ENCODE results near the gene MFSD6. TPM values are rescaled to one million over a fixed set of nuclear protein-coding genes. Genes with fewer than 3 reads are reported as not detected.
"Not testable (repeated sequence)": the region's sequence is repeated elsewhere in the genome, so short reads cannot be mapped to it uniquely, and the experiment has no call there.

Gene MFSD6
- polyA plus RNA-seq, 3 donors: 8.8 to 15.7 (median 12.9) TPM

DNA sequence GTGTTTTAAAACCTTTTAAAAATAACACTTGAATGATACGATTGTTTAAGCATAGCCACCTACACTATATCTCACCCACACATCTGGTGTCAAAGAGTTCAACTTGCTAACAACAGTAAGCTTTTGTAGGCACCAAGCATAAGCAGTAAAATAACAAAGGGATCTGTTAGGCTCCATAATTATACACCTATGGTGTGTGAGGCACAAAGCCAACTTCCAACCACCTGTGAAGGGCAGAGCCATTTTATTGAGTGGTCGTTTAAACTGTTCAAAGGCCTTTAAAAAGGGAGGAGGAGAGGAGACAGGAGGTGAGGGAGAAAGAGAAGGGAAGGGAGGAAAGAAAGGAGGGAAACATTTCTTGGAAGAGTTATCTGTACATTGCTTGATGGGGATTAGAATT, 98.5 kb downstream of the MFSD6 start:
- H3K9me3 Mint-ChIP-seq: no peaks in the 10 kb centered on the region

DNA sequence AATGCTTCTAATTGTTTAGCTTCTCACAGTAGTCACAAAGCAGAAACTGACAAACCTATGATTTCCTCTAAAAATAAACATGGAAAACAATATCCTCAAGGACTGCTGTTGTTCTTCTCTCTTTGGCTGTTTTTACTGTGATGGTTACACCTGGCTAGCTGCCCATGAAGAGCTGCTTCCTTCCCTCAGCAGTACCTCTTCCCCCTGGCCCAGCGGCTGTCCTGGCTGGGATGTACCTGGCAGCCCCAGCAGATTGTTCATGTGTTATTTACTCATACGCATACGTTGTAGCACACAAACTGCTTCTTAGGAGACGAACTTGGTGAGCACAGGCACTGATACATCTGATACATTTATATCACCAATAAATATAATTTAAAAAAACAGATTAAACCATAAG, 99.0 kb downstream of the MFSD6 start:
- intact Hi-C loops (cut with micrococcal nuclease): no loop called here
- peaks cover 46 to 53% of the 10 kb centered on the region in 2 donors for H3K36me3 Mint-ChIP-seq
- no peaks in the 10 kb centered on the region for H3K9me3 Mint-ChIP-seq

More for the DNA sequence above, 98.5 kb downstream of the MFSD6 start:
- H3K4me3 Mint-ChIP-seq: no peak overlapping the region
- no CpG with 5 or more reads among the region's 2 CpGs for WGBS (ENCODE audit: insufficient coverage)
- peaks cover 42 to 75% of the 10 kb centered on the region in 2 donors for H3K36me3 ChIP-seq (replicated peaks in 1 of 2; ENCODE audit: control insufficient read depth in 1 of 2, insufficient read depth in 2 of 2, low read length in 2 of 2)
- no peak for DNase-seq
- H2AFZ ChIP-seq (ENCODE audit: insufficient read depth, low read depth, low read length, poor library complexity, severe bottlenecking): no peak overlapping the region
- H3K9me3 ChIP-seq (replicated peaks in 1 of 2; ENCODE audit: control insufficient read depth in 1 of 2, insufficient read depth in 1 of 2, low read length in 2 of 2): no peaks in the 10 kb centered on the region
- intact Hi-C loops (cut with micrococcal nuclease): no loop called here
- H3K4me1 Mint-ChIP-seq: no peaks in the 10 kb centered on the region
- no peak overlapping the region for H3K4me2 ChIP-seq (replicated peaks; ENCODE audit: extremely low read depth, low read length, poor library complexity, severe bottlenecking)
- H3K27me3 ChIP-seq (ENCODE audit: control insufficient read depth in 2 of 2, insufficient read depth in 2 of 2, low read length in 2 of 2): no peaks in the 10 kb centered on the region
- H3K4me1 ChIP-seq (ENCODE audit: control insufficient read depth in 1 of 2, insufficient read depth in 2 of 2, low read length in 2 of 2): no peaks in the 10 kb centered on the region
- peaks cover 46 to 54% of the 10 kb centered on the region in 2 donors for H3K36me3 Mint-ChIP-seq
- H3K9ac ChIP-seq (ENCODE audit: insufficient read depth, low read length, poor library complexity, severe bottlenecking): no peak overlapping the region
- H3K27me3 Mint-ChIP-seq (ENCODE audit: low read depth in 3 of 3): peaks cover 0 to 1% (median 0%) of the 10 kb centered on the region in 3 donors
- peak overlapping the region in 2 of 7 donors; percentile 56 to 73 for H3K27ac Mint-ChIP-seq
- no peaks in the 10 kb centered on the region for H3K79me2 ChIP-seq (ENCODE audit: insufficient read depth, low read length)
- no peaks in the 10 kb centered on the region for H4K20me1 ChIP-seq (ENCODE audit: insufficient read depth, low read length)
- H3K27ac ChIP-seq (ENCODE audit: low read depth in 1 of 2, low read length in 2 of 2): peak overlapping the region in 1 of 2 donors; percentile 5
- H3K4me3 ChIP-seq (replicated peaks in 1 of 3; ENCODE audit: low read depth in 2 of 3, low read length in 3 of 3): no peak overlapping the region
- no peak for TF ChIP-seq CTCF (IDR thresholded peaks at IDR 0.05)

DNA sequence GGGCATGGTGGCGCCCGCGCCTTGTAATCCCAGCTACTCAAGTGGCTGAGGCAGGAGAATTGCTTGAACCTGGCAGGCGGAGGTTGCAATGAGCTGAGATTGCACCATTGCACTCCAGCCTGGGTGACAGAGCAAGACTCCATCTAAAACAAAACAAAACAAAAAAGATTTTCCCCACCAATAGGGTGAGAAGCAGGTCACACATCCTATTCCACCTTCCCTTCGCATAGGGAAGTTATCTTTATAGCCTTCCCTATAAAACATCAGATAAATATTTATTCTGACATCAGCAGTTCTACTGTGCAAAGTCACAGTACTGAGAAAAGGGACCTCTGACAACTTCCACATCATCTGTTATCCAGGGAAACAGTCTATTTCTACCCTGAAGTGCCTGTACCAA, 101.7 kb downstream of the MFSD6 start:
- H4K20me1 ChIP-seq (ENCODE audit: insufficient read depth, low read length); H3K9me3 Mint-ChIP-seq; H3K9ac ChIP-seq (ENCODE audit: insufficient read depth, low read length, poor library complexity, severe bottlenecking); H3K27me3 ChIP-seq (ENCODE audit: control insufficient read depth in 2 of 2, insufficient read depth in 2 of 2, low read length in 2 of 2); DNase-seq; intact Hi-C loops (cut with micrococcal nuclease); H3K27me3 Mint-ChIP-seq (ENCODE audit: low read depth in 3 of 3); H3K9me3 ChIP-seq (replicated peaks in 1 of 2; ENCODE audit: control insufficient read depth in 1 of 2, insufficient read depth in 1 of 2, low read length in 2 of 2); H3K4me3 ChIP-seq (replicated peaks in 1 of 3; ENCODE audit: low read depth in 2 of 3, low read length in 3 of 3); H3K4me1 Mint-ChIP-seq; H3K4me1 ChIP-seq (ENCODE audit: control insufficient read depth in 1 of 2, insufficient read depth in 2 of 2, low read length in 2 of 2); H3K79me2 ChIP-seq (ENCODE audit: insufficient read depth, low read length); H3K27ac ChIP-seq (ENCODE audit: low read depth in 1 of 2, low read length in 2 of 2); H3K4me3 Mint-ChIP-seq; H2AFZ ChIP-seq (ENCODE audit: insufficient read depth, low read depth, low read length, poor library complexity, severe bottlenecking); H3K4me2 ChIP-seq (replicated peaks; ENCODE audit: extremely low read depth, low read length, poor library complexity, severe bottlenecking): not testable (repeated sequence)
- peaks cover 18 to 52% of the 10 kb centered on the region in 2 donors for H3K36me3 ChIP-seq (replicated peaks in 1 of 2; ENCODE audit: control insufficient read depth in 1 of 2, insufficient read depth in 2 of 2, low read length in 2 of 2)
- Mint-ChIP-seq H3K36me3 (peaks cover 36 to 47% of the 10 kb centered on the region in 2 donors), H3K27ac (peak overlapping the region in 1 of 7 donors; percentile 32)
- WGBS (ENCODE audit: insufficient coverage): 90% methylated on average over 2 of the region's 5 CpGs

More for the DNA sequence above, 99.0 kb downstream of the MFSD6 start:
- H3K9ac ChIP-seq (ENCODE audit: insufficient read depth, low read length, poor library complexity, severe bottlenecking): no peak overlapping the region
- H3K9me3 ChIP-seq (replicated peaks in 1 of 2; ENCODE audit: control insufficient read depth in 1 of 2, insufficient read depth in 1 of 2, low read length in 2 of 2): no peaks in the 10 kb centered on the region
- peak overlapping the region in 2 of 7 donors; percentile 77 to 80 for H3K27ac Mint-ChIP-seq
- H3K36me3 ChIP-seq (replicated peaks in 1 of 2; ENCODE audit: control insufficient read depth in 1 of 2, insufficient read depth in 2 of 2, low read length in 2 of 2): peaks cover 39 to 71% of the 10 kb centered on the region in 2 donors
- no CpG with 5 or more reads among the region's 4 CpGs for WGBS (ENCODE audit: insufficient coverage)
- H3K4me1 Mint-ChIP-seq: no peaks in the 10 kb centered on the region
- H2AFZ ChIP-seq (ENCODE audit: insufficient read depth, low read depth, low read length, poor library complexity, severe bottlenecking): no peak overlapping the region
- no peak overlapping the region for H3K4me3 ChIP-seq (replicated peaks in 1 of 3; ENCODE audit: low read depth in 2 of 3, low read length in 3 of 3)
- no peaks in the 10 kb centered on the region for H4K20me1 ChIP-seq (ENCODE audit: insufficient read depth, low read length)
- H3K27me3 ChIP-seq (ENCODE audit: control insufficient read depth in 2 of 2, insufficient read depth in 2 of 2, low read length in 2 of 2): no peaks in the 10 kb centered on the region
- H3K27me3 Mint-ChIP-seq (ENCODE audit: low read depth in 3 of 3): peaks cover 0 to 1% (median 0%) of the 10 kb centered on the region in 3 donors
- H3K4me3 Mint-ChIP-seq: no peak overlapping the region
- no peak overlapping the region for H3K27ac ChIP-seq (ENCODE audit: low read depth in 1 of 2, low read length in 2 of 2)
- H3K4me1 ChIP-seq (ENCODE audit: control insufficient read depth in 1 of 2, insufficient read depth in 2 of 2, low read length in 2 of 2): no peaks in the 10 kb centered on the region
- no peak overlapping the region for H3K4me2 ChIP-seq (replicated peaks; ENCODE audit: extremely low read depth, low read length, poor library complexity, severe bottlenecking)
- no peaks in the 10 kb centered on the region for H3K79me2 ChIP-seq (ENCODE audit: insufficient read depth, low read length)
- DNase-seq: no peak
- no peak for TF ChIP-seq CTCF (IDR thresholded peaks at IDR 0.05)
